GM19099 (cell line): Measurements from ENCODE around the gene RMRP.

Experiments used
- POLR2A ChIP-seq: IDR thresholded peaks from 3 replicates; pipeline ENCODE4 v1.6.1; 2011; ENCODE audit warnings: low read depth; ENCODE audit not compliant: insufficient read length; ENCODE audit errors: extremely low read depth

The RMRP gene

GRCh38 chr9:35690294-35690613, 32.4 kb upstream of the RMRP start:
- no peak for TF ChIP-seq POLR2A

- TF ChIP-seq POLR2A, result no peak
Observed at GRCh38 chr9:35689542-35690293, 31.9 kb upstream of the RMRP start, which contains the start of gene TPM2. Gene TPM2 (minus strand): TSS chr9:35689925. CDS start chr9:35689817, 108 bp downstream.

GRCh38 chr9:35688558-35689541, 31.0 kb upstream of the RMRP start:
- TF ChIP-seq POLR2A, result no peak

GRCh38 chr9:35687972-35688557, 30.2 kb upstream of the RMRP start:
- no peak for TF ChIP-seq POLR2A

GRCh38 chr9:35687306-35687705, 29.5 kb upstream of the RMRP start:
- no peak for TF ChIP-seq POLR2A

GRCh38 chr9:35686222-35687203, 28.7 kb upstream of the RMRP start:
- TF ChIP-seq POLR2A, result no peak

- TF ChIP-seq POLR2A, result no peak
Observed at GRCh38 chr9:35685506-35685905, 27.7 kb upstream of the RMRP start.

GRCh38 chr9:35684921-35685320, 27.1 kb upstream of the RMRP start:
- no peak for TF ChIP-seq POLR2A

- no peak for TF ChIP-seq POLR2A
Observed at GRCh38 chr9:35683323-35683722, 25.5 kb upstream of the RMRP start.

- no peak for TF ChIP-seq POLR2A
Observed at GRCh38 chr9:35682520-35683315, 24.9 kb upstream of the RMRP start.

- no peak for TF ChIP-seq POLR2A
Observed at GRCh38 chr9:35682051-35682450, 24.2 kb upstream of the RMRP start.

- no peak for TF ChIP-seq POLR2A
Observed at GRCh38 chr9:35681341-35682002, 23.7 kb upstream of the RMRP start.
